H9 (cell line): ENCODE data around the gene FANCC. TPM values are rescaled to one million over a fixed set of nuclear protein-coding genes. Genes with fewer than 3 reads are reported as not detected.

ENCODE experiments used
- DNase-seq: peaks from one replicate; pipeline ENCODE4 v3.0.0-alpha.2; 2017
- H2AFZ ChIP-seq: one replicate; pipeline ENCODE4 v1.6.1; 2013; ENCODE audit warnings: mild to moderate bottlenecking, low read length, control low read depth, moderate library complexity
- H2AK5ac ChIP-seq: 2 replicates; pipeline ENCODE4 v1.6.1; 2013; ENCODE audit warnings: low read length, control low read depth, mixed read lengths; ENCODE audit not compliant: insufficient read length
- H2BK120ac ChIP-seq: one replicate; pipeline ENCODE4 v1.6.1; 2013; ENCODE audit warnings: low read depth, mild to moderate bottlenecking, low read length, control low read depth, inconsistent platforms; ENCODE audit not compliant: poor library complexity, severe bottlenecking
- H2BK12ac ChIP-seq: 2 replicates; pipeline ENCODE4 v1.6.1; 2013; ENCODE audit warnings: low read length, control low read depth, mixed read lengths, low read depth; ENCODE audit not compliant: insufficient read length
- H2BK15ac ChIP-seq: 2 replicates; pipeline ENCODE4 v1.6.1; 2013; ENCODE audit warnings: low read depth, low read length, control low read depth
- H2BK20ac ChIP-seq: one replicate; pipeline ENCODE4 v1.6.1; 2013; ENCODE audit warnings: low read depth, mild to moderate bottlenecking, low read length, control low read depth, inconsistent platforms; ENCODE audit not compliant: poor library complexity, severe bottlenecking
- H2BK5ac ChIP-seq: 2 replicates; pipeline ENCODE4 v1.6.1; 2013; ENCODE audit warnings: low read length, control low read depth, mixed read lengths; ENCODE audit not compliant: insufficient read length
- H3K14ac ChIP-seq: 2 replicates; pipeline ENCODE4 v1.6.1; 2013; ENCODE audit warnings: low read length, control low read depth; ENCODE audit not compliant: insufficient read depth
- H3K18ac ChIP-seq: 2 replicates; pipeline ENCODE4 v1.6.1; 2013; ENCODE audit warnings: low read depth, mild to moderate bottlenecking, mixed read lengths, low read length, control low read depth; ENCODE audit not compliant: insufficient read length
- H3K23ac ChIP-seq: 2 replicates; pipeline ENCODE4 v1.6.1; 2013; ENCODE audit warnings: low read length, control low read depth, mixed read lengths, low read depth; ENCODE audit not compliant: insufficient read length
- H3K23me2 ChIP-seq: 2 replicates; pipeline ENCODE4 v1.6.1; 2013; ENCODE audit warnings: low read depth, mild to moderate bottlenecking, mixed read lengths, low read length, control low read depth; ENCODE audit not compliant: insufficient read length, poor library complexity, severe bottlenecking
- H3K27ac ChIP-seq: 2 replicates; pipeline ENCODE4 v1.5.1; 2013; ENCODE audit warnings: low read length, control low read depth, mixed read lengths, low read depth; ENCODE audit not compliant: insufficient read length
- H3K27me3 ChIP-seq: 2 replicates; pipeline ENCODE4 v1.6.1; 2013; ENCODE audit warnings: low read length, control low read depth, inconsistent platforms; ENCODE audit not compliant: insufficient read depth
- H3K4ac ChIP-seq: 2 replicates; pipeline ENCODE4 v1.6.1; 2013; ENCODE audit warnings: low read depth, mild to moderate bottlenecking, control low read depth, inconsistent platforms, low read length, moderate library complexity
- H3K4me1 ChIP-seq: 2 replicates; pipeline ENCODE4 v1.6.1; 2013; ENCODE audit warnings: low read length, control low read depth, inconsistent platforms; ENCODE audit not compliant: insufficient read depth
- H3K4me2 ChIP-seq: 2 replicates; pipeline ENCODE4 v1.6.1; 2013; ENCODE audit warnings: low read length, control low read depth, mixed read lengths; ENCODE audit not compliant: insufficient read length, insufficient read depth
- H3K56ac ChIP-seq: 2 replicates; pipeline ENCODE4 v1.6.1; 2013; ENCODE audit warnings: low read depth, mild to moderate bottlenecking, mixed read lengths, low read length, control low read depth; ENCODE audit not compliant: insufficient read length
- H3K79me1 ChIP-seq: 2 replicates; pipeline ENCODE4 v1.6.1; 2013; ENCODE audit warnings: low read depth, mild to moderate bottlenecking, moderate library complexity, low read length, control low read depth, inconsistent platforms; ENCODE audit not compliant: insufficient read depth, poor library complexity, severe bottlenecking
- H3K79me2 ChIP-seq: 2 replicates; pipeline ENCODE4 v1.6.1; 2013; ENCODE audit warnings: low read length, control low read depth, inconsistent platforms; ENCODE audit not compliant: insufficient read depth
- H3K9ac ChIP-seq: 2 replicates; pipeline ENCODE4 v1.6.1; 2013; ENCODE audit warnings: low read length, control low read depth, mixed read lengths; ENCODE audit not compliant: insufficient read length; ENCODE audit errors: extremely low read depth
- H3K9me3 ChIP-seq: one replicate; pipeline ENCODE4 v1.6.1; 2013; ENCODE audit warnings: low read depth, low read length, inconsistent platforms; ENCODE audit not compliant: control insufficient read depth
- H3T11ph ChIP-seq: one replicate; pipeline ENCODE4 v1.6.1; 2013; ENCODE audit warnings: mild to moderate bottlenecking, low read length, control low read depth, inconsistent platforms
- H4K20me1 ChIP-seq: one replicate; pipeline ENCODE4 v1.6.1; 2013; ENCODE audit not compliant: control insufficient read depth, insufficient read length, insufficient read depth
- H4K5ac ChIP-seq: 2 replicates; pipeline ENCODE4 v1.6.1; 2013; ENCODE audit warnings: low read depth, mild to moderate bottlenecking, mixed read lengths, low read length, control low read depth; ENCODE audit not compliant: insufficient read length
- H4K8ac ChIP-seq: replicated peaks from 2 replicates; pipeline ENCODE4 v1.6.1; 2013; ENCODE audit warnings: low read length, control low read depth, mixed read lengths, low read depth; ENCODE audit not compliant: insufficient read length
- H4K91ac ChIP-seq: 2 replicates; pipeline ENCODE4 v1.6.1; 2013; ENCODE audit warnings: low read depth, mild to moderate bottlenecking, moderate library complexity, mixed read lengths, low read length, control low read depth; ENCODE audit not compliant: insufficient read length
- H3K27ac Mint-ChIP-seq, 3 experiments: 2 replicates in 2 of 3; 3 replicates in 1 of 3; pipeline ENCODE4 v1.8.0; 2020 to 2021; ENCODE audit warnings: mixed read lengths in 3 of 3, mild to moderate bottlenecking in 1 of 3, moderate library complexity in 1 of 3
- H3K27me3 Mint-ChIP-seq: 2 replicates; pipeline ENCODE4 v1.8.0; 2021; ENCODE audit warnings: low read depth, mild to moderate bottlenecking, moderate library complexity, mixed read lengths
- H3K36me3 Mint-ChIP-seq, 3 experiments: 2 replicates in 2 of 3; 3 replicates in 1 of 3; pipeline ENCODE4 v1.8.0; 2020 to 2021; ENCODE audit warnings: low read depth in 3 of 3, mixed read lengths in 3 of 3; ENCODE audit not compliant: insufficient read depth in 1 of 3
- H3K4me1 Mint-ChIP-seq, 2 experiments: 2 replicates each; pipeline ENCODE4 v1.8.0; 2020; ENCODE audit warnings: mixed read lengths in 2 of 2
- H3K4me3 Mint-ChIP-seq, 2 experiments: 2 replicates in 1 of 2; 3 replicates in 1 of 2; pipeline ENCODE4 v1.8.0; 2020 to 2021; ENCODE audit warnings: mild to moderate bottlenecking in 2 of 2, mixed read lengths in 2 of 2, moderate library complexity in 1 of 2
- H3K9me3 Mint-ChIP-seq, 2 experiments: 2 replicates in 1 of 2; 3 replicates in 1 of 2; pipeline ENCODE4 v1.8.0; 2020; ENCODE audit warnings: mild to moderate bottlenecking in 2 of 2, mixed read lengths in 2 of 2, moderate library complexity in 1 of 2
- WGBS: extraction: QIAGEN DNeasy Blood & Tissue Kit; methylation state at CpG from one replicate; pipeline ENCODE4 v1.1.7; 2013; ENCODE audit warnings: missing lambda C conversion rate, low lambda C conversion rate, mixed read lengths; ENCODE audit not compliant: insufficient read length; ENCODE audit errors: extremely low coverage; 5-methylcytosine and 5-hydroxymethylcytosine counted together
- total RNA-seq: library from RNA; stranded (reverse); gene quantifications from 2 replicates; pipeline ENCODE4 v1.2.1, GENCODE V29; 2021
- TF ChIP-seq, protein P1 (sequence below): fragments of 200-600 bp; sonication (generic); conservative IDR thresholded peaks from 3 replicates; pipeline ENCODE4 v1.8.0; 2021; ENCODE audit warnings: antibody characterized with exemption, mild to moderate bottlenecking

Gene FANCC
- total RNA-seq, 1 experiment from 2014 or later, result 14.6 TPM

GRCh38 chr9:95265960-95266359 is 51.5 kb downstream of the FANCC start:
- Histone ChIP-seq H3K23ac (no peak overlapping the region), H3K27ac (no peak overlapping the region), H3K23me2 (no peaks in the 10 kb centered on the region), H2BK20ac (no peak overlapping the region), H3K14ac (no peak overlapping the region), H2BK15ac (no peak overlapping the region), H2AFZ (no peak overlapping the region), H4K91ac (no peak overlapping the region), H3T11ph (no peak overlapping the region), H3K79me2 (no peaks in the 10 kb centered on the region), H2BK120ac (no peak overlapping the region), H3K9me3 (no peaks in the 10 kb centered on the region), H4K5ac (no peak overlapping the region), H3K27me3 (no peaks in the 10 kb centered on the region), H3K4me2 (no peak overlapping the region), H3K56ac (no peak overlapping the region), H2BK12ac (no peak overlapping the region), H3K79me1 (no peaks in the 10 kb centered on the region), H2AK5ac (no peak overlapping the region), H3K18ac (no peak overlapping the region), H4K8ac (no peak overlapping the region), H3K4ac (no peak overlapping the region), H4K20me1 (no peaks in the 10 kb centered on the region), H2BK5ac (no peak overlapping the region), H3K4me1 (no peaks in the 10 kb centered on the region), H3K9ac (no peak overlapping the region)
- WGBS, result 100% methylated on average over 1 of the region's 3 CpGs
- Mint-ChIP-seq H3K27ac (peak overlapping the region in 2 of 3 experiments; percentile 31 to 73; a peak in 2 of 7 replicates), H3K27me3 (no peaks in the 10 kb centered on the region), H3K4me3 (no peak overlapping the region), H3K4me1 (peaks cover 18 to 22% of the 10 kb centered on the region in 2 experiments), H3K9me3 (no peaks in the 10 kb centered on the region), H3K36me3 (peaks cover 0 to under 1% (median under 1%) of the 10 kb centered on the region in 3 experiments; a peak in 1 of 7 replicates)
- TF ChIP-seq, protein P1, sequence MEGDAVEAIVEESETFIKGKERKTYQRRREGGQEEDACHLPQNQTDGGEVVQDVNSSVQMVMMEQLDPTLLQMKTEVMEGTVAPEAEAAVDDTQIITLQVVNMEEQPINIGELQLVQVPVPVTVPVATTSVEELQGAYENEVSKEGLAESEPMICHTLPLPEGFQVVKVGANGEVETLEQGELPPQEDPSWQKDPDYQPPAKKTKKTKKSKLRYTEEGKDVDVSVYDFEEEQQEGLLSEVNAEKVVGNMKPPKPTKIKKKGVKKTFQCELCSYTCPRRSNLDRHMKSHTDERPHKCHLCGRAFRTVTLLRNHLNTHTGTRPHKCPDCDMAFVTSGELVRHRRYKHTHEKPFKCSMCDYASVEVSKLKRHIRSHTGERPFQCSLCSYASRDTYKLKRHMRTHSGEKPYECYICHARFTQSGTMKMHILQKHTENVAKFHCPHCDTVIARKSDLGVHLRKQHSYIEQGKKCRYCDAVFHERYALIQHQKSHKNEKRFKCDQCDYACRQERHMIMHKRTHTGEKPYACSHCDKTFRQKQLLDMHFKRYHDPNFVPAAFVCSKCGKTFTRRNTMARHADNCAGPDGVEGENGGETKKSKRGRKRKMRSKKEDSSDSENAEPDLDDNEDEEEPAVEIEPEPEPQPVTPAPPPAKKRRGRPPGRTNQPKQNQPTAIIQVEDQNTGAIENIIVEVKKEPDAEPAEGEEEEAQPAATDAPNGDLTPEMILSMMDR, result no peak
- no peak for DNase-seq
